Skeletal muscle cell (primary cell): ENCODE results near the gene GLYR1.

ENCODE experiments used
- DNase-seq: peaks from one replicate; pipeline ENCODE4 v3.0.0-alpha.2; 2010; ENCODE audit warnings: low read depth
- H3K4me3 ChIP-seq: 2 replicates; pipeline ENCODE4 v1.5.1; 2011; ENCODE audit warnings: low read depth, mild to moderate bottlenecking, control low read depth, low read length, moderate library complexity

The GLYR1 gene

DNA sequence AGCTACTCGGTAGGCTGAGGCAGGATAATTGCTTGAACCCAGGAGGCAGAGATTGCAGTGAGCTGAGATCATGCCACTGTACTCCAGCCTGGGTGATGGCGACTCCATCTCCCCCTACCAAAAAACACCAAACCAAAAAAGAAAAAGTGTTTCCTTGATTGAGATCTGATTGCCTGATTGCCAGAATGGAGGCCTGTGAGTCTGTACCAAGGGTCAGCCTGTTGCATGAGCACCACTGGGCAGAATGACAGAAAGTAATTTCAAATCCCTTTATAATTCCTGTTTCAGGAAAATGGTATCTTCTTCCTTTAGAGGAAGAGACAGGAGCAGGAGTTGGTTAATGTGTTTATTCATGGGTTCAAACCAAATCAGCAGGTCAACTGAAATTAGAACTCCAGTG, 8.7 kb upstream of the GLYR1 start:
- no peak for DNase-seq

DNA sequence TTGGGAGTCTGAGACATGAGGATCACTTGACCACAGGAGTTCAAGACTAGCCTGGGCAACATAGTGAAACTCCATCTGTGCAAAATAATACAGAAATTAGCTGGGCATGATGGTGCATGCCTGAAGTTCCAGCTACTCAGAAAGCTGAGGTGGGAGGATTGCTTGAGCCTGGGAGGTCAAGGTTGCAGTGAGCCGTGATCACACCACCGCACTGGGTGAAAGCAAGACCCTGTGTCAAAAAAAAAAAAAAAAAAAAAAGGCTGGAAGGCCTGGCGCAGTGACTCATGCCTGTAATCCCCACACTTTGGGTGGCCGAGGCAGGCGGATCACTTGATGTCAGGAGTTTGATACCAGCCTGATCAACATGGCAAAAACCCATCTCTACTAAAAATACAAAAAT, 8.3 kb upstream of the GLYR1 start:
- DNase-seq, result no peak

More for the DNA sequence above, 8.7 kb upstream of the GLYR1 start:
- no peak overlapping the region for H3K4me3 ChIP-seq

DNA sequence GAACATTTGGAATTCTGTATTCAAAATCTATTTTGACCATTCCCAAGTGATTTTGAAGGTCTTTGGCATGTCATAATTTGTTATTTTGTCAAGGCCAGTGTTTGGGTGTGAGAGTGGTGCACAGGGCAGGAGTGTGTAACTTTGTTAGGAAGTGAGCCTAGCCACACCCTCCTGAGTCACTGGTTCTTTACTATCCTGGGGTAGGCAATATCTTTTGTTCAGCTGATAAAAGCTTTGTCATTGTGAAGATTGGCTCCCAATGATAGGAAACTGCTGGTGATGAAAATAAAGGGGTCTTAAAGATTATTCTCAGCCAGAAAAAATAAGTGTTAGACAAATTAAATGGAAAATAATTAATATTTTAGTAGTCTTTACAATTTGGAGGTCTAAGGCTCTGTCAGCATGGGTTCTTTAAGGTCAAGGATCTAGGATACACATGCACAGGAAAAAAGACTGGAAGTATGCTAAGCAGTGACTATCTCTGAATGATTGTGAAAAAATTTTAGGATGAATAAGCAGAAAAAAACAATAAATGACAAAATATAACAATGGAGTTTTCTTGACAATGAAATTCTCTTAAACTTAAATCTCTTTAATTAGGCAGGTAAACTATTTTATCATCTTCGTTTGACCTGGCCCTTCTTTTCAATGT, 5.3 kb upstream of the GLYR1 start:
- no peak for DNase-seq
- H3K4me3 ChIP-seq, result no peak overlapping the region

More for the DNA sequence above, 8.3 kb upstream of the GLYR1 start:
- H3K4me3 ChIP-seq, result no peak overlapping the region

DNA sequence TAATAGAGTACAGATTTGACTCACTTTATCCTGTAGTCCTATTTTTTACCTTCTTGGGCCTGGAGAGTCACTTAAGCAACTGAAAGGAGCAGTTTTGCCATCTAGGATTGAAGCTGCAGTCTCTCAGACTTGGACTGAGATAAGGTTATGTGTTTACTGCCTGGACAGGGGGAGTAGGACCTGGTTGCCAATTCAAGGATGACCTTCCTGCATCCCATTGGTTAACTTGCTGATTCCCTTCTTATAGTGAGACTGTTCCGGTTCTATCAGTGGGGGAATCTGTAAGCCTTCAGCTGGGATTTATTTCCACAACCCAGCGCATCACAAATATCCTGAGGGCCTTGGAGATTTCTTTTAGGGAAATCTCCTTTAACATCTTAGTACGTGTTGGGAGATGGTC, 3.1 kb upstream of the GLYR1 start:
- H3K4me3 ChIP-seq, result no peak overlapping the region
- DNase-seq, result no peak

DNA sequence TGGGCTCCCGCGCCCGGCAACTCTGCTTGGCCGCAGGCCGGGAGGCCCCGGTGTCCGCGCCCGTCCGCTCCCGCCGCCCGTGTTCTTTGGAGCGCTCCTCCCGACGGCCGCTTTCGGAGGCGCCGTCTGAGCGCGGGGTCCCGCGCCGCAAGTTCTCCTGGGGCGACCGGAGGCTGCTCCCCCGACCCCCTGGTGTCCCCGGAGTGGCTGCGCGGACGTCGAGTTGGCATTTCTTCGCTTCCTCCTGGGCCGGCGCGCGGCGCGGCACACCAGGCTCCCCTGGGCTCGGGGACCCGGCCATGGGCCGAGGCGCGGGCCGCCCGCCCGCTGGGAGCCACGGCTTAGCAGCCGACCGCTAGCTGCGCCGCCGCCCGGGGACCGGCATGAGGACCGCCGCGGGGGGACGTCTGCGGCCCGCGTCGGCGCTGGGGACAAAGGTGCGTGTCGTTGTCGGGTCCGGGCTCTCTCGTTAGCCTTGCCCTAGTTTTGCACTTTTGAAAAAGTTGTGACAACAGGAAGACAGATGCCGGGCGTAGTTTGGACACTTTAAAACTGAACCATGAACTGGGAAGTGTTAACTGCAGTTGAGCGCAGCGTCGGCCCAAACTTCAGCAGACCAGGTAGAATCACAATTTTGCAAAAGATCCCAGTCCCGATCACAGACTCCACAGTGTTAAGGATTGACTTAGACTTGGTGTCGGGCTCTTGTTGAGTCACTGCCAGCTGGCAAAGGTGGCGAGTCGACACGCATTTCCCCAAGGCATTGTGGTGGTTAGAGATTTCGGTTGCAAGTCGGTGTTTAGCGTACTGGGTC, 893 bp upstream of the GLYR1 start:
- peak; percentile 26 for DNase-seq
- H3K4me3 ChIP-seq, result peak overlapping the region; percentile 87

DNA sequence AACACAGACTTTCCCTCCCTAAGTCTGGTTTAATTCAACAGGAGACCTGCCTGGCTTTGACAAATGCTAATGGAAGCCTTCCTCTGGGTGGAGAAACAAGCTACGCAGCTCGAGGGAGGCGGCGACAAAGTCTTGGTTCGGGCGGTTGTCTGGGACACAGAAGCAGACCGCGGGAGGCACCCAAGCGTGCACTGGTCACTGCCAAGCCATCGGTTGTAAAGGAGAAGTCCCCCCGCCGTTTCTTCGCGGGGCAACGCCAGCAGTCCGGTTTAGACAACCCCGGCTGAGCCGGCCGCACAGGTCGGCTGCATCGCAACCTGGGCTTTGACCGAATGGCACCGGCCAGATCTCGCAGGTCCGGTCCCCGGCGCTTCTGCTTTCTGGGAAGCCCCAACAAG, 586 bp downstream of the GLYR1 start:
- peak overlapping the region; percentile 87 for H3K4me3 ChIP-seq
- no peak for DNase-seq

DNA sequence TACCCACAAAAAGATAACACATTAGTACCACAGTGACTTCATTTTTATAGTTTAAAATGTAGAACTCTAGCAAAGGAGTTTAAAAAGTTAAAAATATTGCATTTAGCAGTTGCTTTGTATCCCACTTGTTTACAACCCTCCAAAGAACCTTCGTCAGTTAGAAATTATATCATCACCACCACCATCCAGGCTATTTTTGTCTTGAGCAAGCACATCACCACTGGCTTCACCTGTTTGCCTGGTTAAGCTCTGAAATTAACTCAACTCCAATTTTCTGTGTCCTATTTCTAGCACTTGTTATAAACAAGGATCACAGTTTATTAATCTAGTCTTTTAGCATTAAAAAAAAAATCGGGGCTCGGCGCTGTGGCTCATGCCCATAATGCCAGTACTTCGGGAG, 6.1 kb downstream of the GLYR1 start:
- no peak overlapping the region for H3K4me3 ChIP-seq
- no peak for DNase-seq

DNA sequence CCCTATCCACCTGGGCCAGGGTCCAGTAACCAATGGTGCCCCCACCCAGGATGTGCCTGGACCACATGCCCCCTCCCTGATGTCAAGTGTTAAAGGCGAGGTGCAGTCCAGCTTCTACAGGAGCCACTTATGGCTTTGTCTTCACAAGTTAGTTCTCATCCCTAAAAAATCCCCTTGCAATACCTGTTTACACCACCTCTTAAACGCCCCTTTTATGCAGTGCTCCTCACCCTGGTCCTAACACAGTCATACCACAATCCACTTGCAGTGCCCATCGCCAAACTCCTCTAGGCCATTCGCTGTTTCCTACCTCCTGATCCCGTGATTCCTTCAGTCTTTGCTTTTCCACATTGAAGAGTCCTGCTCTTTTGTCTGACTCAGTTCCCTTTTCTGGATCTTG, 7.1 kb downstream of the GLYR1 start:
- H3K4me3 ChIP-seq, result no peak overlapping the region
- DNase-seq, result no peak

DNA sequence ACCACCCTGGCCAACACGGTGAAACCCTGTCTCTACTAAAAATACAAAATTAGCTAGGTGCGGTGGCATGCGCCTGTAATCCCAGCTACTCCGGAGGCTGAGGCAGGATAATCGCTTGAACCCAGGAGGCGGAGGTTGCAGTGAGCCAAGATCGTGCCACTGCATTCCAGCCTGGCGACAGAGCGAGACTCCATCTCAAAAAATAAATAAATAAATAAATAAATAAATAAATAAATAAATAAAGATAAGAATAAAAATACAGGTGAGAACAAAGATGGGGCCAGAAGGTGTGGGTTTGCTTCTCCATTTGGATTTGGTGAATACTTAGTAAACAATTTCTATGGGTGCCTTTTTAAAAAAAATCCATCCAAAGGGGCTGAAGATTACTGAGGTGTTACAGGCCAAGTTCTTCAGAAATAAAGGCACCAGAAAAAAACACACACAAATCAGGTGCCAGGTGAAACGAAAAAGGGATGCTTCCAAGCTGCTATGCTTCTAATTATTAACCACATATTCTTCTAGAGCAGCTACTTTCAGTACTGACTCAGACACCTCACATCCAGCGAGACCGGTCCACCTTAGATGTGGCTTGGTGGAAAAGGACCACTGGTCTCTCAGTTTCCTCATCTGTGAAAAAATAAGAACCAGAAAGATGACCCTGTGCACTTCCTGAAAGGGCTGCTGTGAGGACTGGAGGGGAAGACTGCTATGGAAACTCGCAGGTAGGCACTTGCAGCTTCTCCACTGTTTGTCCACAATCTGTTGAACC, 9.2 kb downstream of the GLYR1 start:
- DNase-seq, result no peak
- no peak overlapping the region for H3K4me3 ChIP-seq

DNA sequence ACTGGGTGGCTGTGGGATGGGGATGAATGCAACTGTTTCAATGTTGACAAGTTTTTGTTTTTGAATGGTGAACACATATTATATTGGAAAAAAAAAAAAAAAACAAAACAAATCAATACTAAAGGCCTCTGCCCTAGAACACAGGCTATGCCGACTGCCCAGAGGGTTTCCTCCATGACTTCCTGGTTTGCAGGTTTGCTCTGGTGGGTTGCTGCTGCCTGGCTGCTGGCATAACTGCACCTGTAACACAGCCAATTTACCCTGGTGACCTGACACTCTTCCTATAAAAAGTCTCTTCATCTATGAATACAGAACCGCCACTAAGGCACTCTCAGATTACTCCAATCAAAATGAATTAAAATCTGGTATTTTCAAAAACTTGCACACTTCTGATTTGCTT, 10.4 kb downstream of the GLYR1 start:
- DNase-seq, result no peak
- no peak overlapping the region for H3K4me3 ChIP-seq

DNA sequence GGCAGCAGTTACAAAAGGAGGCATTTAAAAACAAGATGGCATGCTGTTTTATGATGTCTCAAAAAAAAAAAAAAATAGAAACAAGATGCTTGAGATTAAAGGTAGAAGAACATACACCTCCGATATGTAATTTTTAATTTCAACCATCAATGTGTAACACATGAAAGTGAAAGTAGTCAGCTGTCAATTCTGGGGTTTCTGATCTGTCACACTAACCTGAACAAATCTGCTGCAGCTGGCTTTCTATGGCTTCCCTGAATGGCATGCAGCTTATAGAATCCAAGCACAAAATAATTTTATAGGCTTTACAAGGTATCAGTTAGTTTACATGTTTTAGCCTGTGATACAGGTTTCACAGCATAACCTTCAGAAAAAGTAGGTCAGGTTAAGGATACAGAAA, 13.5 kb downstream of the GLYR1 start:
- H3K4me3 ChIP-seq, result no peak overlapping the region

DNA sequence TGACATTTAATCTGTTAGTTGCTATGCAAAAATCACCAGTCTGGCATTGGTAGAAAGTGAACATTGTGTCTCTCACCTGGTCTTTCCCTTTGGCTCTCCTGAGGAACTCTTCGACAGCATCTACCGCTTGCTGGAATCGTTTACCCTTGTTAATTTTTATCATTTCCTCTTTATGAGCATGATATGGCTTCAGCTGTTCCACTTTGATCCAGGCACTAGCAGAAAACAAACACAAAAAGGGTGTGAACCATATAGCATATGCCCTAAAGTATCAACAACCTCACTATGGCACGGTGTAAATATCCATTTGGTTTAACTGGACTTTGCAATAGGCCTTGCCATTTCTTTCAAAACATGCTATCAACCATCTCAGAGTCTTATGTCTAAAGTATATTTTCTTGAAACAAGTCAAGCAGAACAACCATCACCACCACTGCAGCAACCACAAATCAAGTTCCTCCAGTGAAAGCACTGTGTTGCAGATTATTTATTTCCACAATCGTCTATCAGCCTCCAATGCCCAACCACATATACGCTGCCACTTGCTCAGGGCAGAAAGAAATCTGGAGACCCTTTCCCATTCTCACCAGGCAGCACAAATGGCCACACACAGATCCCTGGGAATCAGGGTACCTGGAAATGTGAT, 14.3 kb downstream of the GLYR1 start:
- no peak for DNase-seq
- no peak overlapping the region for H3K4me3 ChIP-seq

More for the DNA sequence above, 13.5 kb downstream of the GLYR1 start:
- DNase-seq, result no peak

DNA sequence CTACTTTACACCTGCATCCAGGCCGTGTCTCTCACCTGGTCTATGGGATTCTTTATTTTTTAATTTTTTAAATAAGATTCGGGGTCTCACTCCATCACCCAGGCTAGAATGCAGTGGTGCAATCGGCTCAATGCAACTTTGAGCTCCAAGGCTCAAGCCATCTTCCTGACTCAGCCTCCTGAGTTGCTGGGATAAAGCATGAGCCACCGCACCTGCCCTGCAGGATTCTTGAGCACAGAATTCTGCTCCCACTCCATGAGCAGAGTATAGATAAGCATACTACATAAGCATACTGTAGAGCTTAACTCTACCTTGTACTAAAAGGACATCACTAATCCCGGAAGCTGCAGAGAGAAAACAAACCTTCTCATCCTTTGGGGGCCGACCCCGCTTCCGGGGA, 15.5 kb downstream of the GLYR1 start:
- DNase-seq, result no peak
- H3K4me3 ChIP-seq, result no peak overlapping the region

DNA sequence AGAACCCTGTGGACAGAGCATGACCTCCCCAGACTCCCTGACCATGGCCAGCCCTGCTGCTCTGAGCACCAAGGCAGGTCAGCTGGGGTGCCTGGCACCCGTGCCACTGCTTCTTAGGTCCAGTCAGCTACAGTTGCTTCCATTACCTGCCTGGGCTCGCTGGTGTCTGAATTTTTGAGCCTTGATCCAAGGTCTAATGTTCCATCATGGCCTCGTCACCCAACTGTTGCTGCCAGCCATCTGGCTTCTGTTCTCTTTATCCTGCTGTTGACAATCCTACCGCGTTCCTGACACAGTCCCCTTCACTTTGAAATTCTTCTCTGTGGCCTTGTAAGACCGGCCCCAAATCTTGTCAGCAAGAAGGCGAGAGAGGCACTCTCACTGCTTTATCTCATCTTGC, 16.7 kb downstream of the GLYR1 start:
- no peak for DNase-seq
- no peak overlapping the region for H3K4me3 ChIP-seq

DNA sequence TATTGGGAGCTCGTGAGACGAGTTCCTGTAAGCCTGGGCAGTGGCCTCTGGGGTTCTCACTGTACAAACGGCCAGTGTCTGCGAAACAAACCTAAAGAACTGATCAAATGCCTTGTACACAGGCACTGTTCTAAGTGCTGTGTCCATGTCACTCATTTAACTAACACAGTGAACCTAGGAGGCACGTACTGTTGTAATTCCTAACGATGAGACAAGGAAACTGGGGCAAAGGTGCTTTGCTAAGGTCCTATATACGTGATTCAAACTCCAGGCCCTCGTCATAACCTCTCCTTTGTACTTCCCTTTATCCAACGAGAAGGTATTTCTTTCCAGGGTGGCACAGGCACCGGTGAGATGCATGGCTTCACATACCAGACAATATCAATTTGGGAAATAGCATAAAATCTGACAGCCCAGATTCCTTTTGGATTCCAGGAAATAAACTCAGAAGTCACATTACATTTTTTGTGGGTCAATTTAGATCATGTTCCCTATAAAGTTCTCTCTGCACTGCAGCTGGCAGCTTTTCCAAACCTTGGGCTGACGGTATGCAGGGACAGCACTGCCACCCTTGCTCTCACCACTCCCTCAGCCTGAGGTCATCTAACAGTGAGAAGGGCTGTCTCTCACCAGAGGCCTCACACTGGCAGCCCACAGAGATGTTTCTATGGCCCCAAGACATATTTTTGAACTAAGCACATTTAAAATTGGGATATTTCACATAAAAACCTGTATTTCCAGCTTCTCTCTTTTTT, 18.3 kb downstream of the GLYR1 start:
- H3K4me3 ChIP-seq, result no peak overlapping the region
- DNase-seq, result no peak

DNA sequence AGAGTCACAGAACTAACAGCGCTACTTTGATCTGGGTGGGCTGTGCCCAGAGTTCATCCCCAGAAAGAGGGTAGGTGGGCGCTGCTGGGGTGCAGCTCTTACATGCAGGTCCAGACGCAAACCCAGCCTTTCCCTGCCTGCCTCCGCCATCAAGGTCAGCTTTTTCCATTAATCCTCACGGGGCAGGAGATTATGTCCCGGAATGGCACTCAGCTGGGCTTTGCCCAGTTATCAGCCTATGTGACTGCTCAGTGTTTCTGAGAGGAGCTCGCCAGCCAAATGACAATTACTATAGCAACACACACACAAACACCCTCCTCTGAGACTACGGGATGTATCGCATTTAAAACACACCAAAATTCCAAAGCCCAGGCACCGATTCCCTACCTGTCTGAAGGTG, 20.1 kb downstream of the GLYR1 start:
- no peak overlapping the region for H3K4me3 ChIP-seq
- no peak for DNase-seq

DNA sequence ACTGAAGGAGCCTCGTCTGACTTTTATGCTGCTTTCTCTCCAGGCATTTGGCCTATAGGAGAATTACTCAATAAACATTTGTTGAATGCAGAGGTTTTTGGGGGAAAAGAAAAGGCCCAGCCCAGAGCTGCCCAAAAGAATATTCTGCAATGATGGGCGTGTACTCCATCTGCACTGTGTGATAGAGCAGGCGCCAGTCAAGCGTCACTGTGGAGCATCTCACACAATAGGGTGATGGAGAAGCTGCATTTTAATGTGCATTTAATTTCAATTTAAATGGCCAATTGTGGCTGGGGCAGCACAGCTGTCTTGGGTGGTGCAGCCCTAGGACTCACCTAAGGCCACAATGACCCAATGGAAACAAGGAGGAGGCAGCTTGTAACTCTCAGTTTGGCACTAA, 20.6 kb downstream of the GLYR1 start:
- no peak for DNase-seq
- H3K4me3 ChIP-seq, result no peak overlapping the region

DNA sequence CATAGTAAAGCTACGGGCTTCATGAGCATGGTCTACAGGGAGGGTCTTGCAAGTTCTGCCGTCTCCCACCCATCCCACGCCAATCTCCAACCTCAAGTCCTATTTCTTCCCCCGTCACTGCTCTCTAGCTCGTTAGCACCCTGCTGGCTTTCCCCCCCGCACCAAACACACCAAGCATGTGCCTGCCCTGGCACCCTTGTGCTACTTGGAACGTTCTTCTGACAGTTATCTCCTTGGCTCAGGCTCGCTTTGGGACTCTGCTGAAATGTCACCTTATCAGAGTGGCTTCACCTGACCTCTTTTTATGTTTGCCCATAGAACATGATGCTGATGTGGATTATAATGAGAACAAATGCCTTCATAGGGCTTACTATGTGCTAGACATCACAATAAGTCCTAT, 21.9 kb downstream of the GLYR1 start:
- DNase-seq, result no peak

DNA sequence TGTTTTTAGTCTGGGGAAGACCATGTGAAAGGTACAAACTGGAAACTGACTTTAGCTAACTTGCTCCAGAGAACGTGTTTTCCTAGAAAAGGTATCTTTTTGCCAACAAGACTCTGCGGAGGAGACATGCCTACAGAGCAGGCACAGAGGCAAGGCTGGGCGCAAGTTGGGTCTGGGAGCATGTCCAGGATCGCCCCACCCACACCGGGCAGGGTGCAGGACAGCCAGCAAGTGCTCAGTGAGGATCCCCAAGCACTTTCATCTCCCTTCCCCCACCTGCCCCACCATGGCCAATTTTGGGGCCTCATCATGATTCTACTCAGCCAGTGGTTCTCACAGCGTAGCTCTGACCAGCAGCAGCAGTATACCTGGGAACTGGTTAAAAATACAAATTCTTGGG, 26.4 kb downstream of the GLYR1 start:
- DNase-seq, result no peak
- H3K4me3 ChIP-seq, result no peak overlapping the region

More for the DNA sequence above, 21.9 kb downstream of the GLYR1 start:
- no peak overlapping the region for H3K4me3 ChIP-seq
